ENCODE results near the gene RAP2A. TPM values are rescaled to one million over a fixed set of nuclear protein-coding genes. Genes with fewer than 3 reads are reported as not detected.

RAP2A gene
- total RNA-seq, 2 donors from 2014 or later, result 4.3 to 7.3 TPM

GRCh38 chr13:97435794-97436193 is 1.8 kb downstream of the RAP2A start:
- H3K4me1 ChIP-seq, result no peaks in the 10 kb centered on the region
- H3K36me3 ChIP-seq (replicated peaks in 1 of 2; ENCODE audit: insufficient read depth in 1 of 2, low read depth in 2 of 2), result no peaks in the 10 kb centered on the region
- H3K9me3 ChIP-seq, result no peaks in the 10 kb centered on the region
- H3K4me3 ChIP-seq, result no peak overlapping the region
- WGBS, 2 donors, result 50 to 54% methylated on average over 5 of the region's 5 CpGs
- no peak for ATAC-seq
- intact Hi-C loops (cut with DNase I), result no loop called here
- DNase-seq, result no peak
- H3K27ac ChIP-seq, result no peak overlapping the region
- TF ChIP-seq POLR2A (IDR thresholded peaks at IDR 0.05) (no peak), CTCF (IDR thresholded peaks at IDR 0.05) (no peak)
- H3K27me3 ChIP-seq, result no peaks in the 10 kb centered on the region

GRCh38 chr13:97436845-97437244 is 2.9 kb downstream of the RAP2A start:
- H3K27me3 ChIP-seq, result no peaks in the 10 kb centered on the region
- no peaks in the 10 kb centered on the region for H3K9me3 ChIP-seq
- ATAC-seq, result no peak
- H3K4me3 ChIP-seq, result no peak overlapping the region
- DNase-seq, result no peak
- TF ChIP-seq POLR2A (IDR thresholded peaks at IDR 0.05) (no peak), CTCF (IDR thresholded peaks at IDR 0.05) (no peak)
- H3K4me1 ChIP-seq, result no peaks in the 10 kb centered on the region
- H3K27ac ChIP-seq, result no peak overlapping the region
- intact Hi-C loops (cut with DNase I), result no loop called here
- 91 to 97% methylated on average over 2 of the region's 2 CpGs for WGBS, 2 donors
- H3K36me3 ChIP-seq (replicated peaks in 1 of 2; ENCODE audit: insufficient read depth in 1 of 2, low read depth in 2 of 2), result no peaks in the 10 kb centered on the region

GRCh38 chr13:97437729-97438128 is 3.8 kb downstream of the RAP2A start:
- H3K9me3 ChIP-seq, result no peaks in the 10 kb centered on the region
- ATAC-seq (no peak), DNase-seq (no peak)
- no peaks in the 10 kb centered on the region for H3K36me3 ChIP-seq (replicated peaks in 1 of 2; ENCODE audit: insufficient read depth in 1 of 2, low read depth in 2 of 2)
- H3K27me3 ChIP-seq, result no peaks in the 10 kb centered on the region
- no peaks in the 10 kb centered on the region for H3K4me1 ChIP-seq
- no peak overlapping the region for H3K4me3 ChIP-seq
- intact Hi-C loops (cut with DNase I), result no loop called here
- WGBS, 2 donors, result 86% methylated on average over 2 of the region's 2 CpGs
- H3K27ac ChIP-seq, result no peak overlapping the region
- no peak for TF ChIP-seq POLR2A (IDR thresholded peaks at IDR 0.05)
- no peak for TF ChIP-seq CTCF (IDR thresholded peaks at IDR 0.05)

GRCh38 chr13:97438856-97439595 is 5.1 kb downstream of the RAP2A start:
- no peak overlapping the region for H3K27ac ChIP-seq
- no peak for DNase-seq
- no peaks in the 10 kb centered on the region for H3K9me3 ChIP-seq
- intact Hi-C loops (cut with DNase I), result no loop called here
- no peak overlapping the region for H3K4me3 ChIP-seq
- H3K4me1 ChIP-seq, result no peaks in the 10 kb centered on the region
- 81 to 89% methylated on average over 3 of the region's 3 CpGs for WGBS, 2 donors
- no peak for TF ChIP-seq POLR2A (IDR thresholded peaks at IDR 0.05)
- ATAC-seq, result no peak
- H3K36me3 ChIP-seq (replicated peaks in 1 of 2; ENCODE audit: insufficient read depth in 1 of 2, low read depth in 2 of 2), result no peaks in the 10 kb centered on the region
- H3K27me3 ChIP-seq, result no peaks in the 10 kb centered on the region

- Histone ChIP-seq H3K4me1 (no peaks in the 10 kb centered on the region), H3K36me3 (replicated peaks in 1 of 2; ENCODE audit: insufficient read depth in 1 of 2, low read depth in 2 of 2) (no peaks in the 10 kb centered on the region), H3K9me3 (no peaks in the 10 kb centered on the region), H3K27me3 (no peaks in the 10 kb centered on the region), H3K4me3 (no peak overlapping the region), H3K27ac (no peak overlapping the region)
- ATAC-seq (no peak), DNase-seq (no peak)
- 64% methylated on average over 2 of the region's 2 CpGs for WGBS, 2 donors
- intact Hi-C loops (cut with DNase I), result no loop called here
- TF ChIP-seq POLR2A (IDR thresholded peaks at IDR 0.05), result no peak
- TF ChIP-seq CTCF (IDR thresholded peaks at IDR 0.05), result no peak
Observed at GRCh38 chr13:97440598-97441170, 6.7 kb downstream of the RAP2A start.

Data from body of pancreas (tissue), 4 donors.